GM18861 (cell line): Measurements from ENCODE around the gene SPINDOC.
"Not testable (repeated sequence)": the region's sequence is repeated elsewhere in the genome, so short reads cannot be mapped to it uniquely, and the experiment has no call there.

ENCODE experiments used
- ATAC-seq: cut with Tn5 transposase; IDR thresholded peaks from one replicate; pipeline ENCODE4 v1.9.1; 2021; ENCODE audit not compliant: unreplicated experiment

Gene SPINDOC

GRCh38 chr11:63850920-63851319 lies 37.7 kb downstream of the SPINDOC start:
- ATAC-seq, result no peak

- no peak for ATAC-seq
Measured at GRCh38 chr11:63851364-63851763, 38.1 kb downstream of the SPINDOC start.

- no peak for ATAC-seq
Measured at GRCh38 chr11:63853476-63853875, 40.2 kb downstream of the SPINDOC start.

- ATAC-seq, result no peak
Measured at GRCh38 chr11:63854696-63855095, 41.4 kb downstream of the SPINDOC start.

- ATAC-seq, result no peak
Measured at GRCh38 chr11:63855975-63856374, 42.7 kb downstream of the SPINDOC start.

GRCh38 chr11:63858628-63859550 lies 45.6 kb downstream of the SPINDOC start:
- ATAC-seq, result no peak

GRCh38 chr11:63862923-63863322 lies 49.7 kb downstream of the SPINDOC start:
- ATAC-seq, result no peak

- not testable (repeated sequence) for ATAC-seq
Measured at GRCh38 chr11:63863620-63864019, 50.4 kb downstream of the SPINDOC start.

GRCh38 chr11:63866211-63866610 lies 53.0 kb downstream of the SPINDOC start:
- peak; percentile 63 for ATAC-seq

- ATAC-seq, result no peak
Measured at GRCh38 chr11:63867511-63867910, 54.3 kb downstream of the SPINDOC start.

- no peak for ATAC-seq
Measured at GRCh38 chr11:63868399-63869064, 55.3 kb downstream of the SPINDOC start.

GRCh38 chr11:63869171-63869591 lies 55.9 kb downstream of the SPINDOC start:
- ATAC-seq, result no peak

- ATAC-seq, result no peak
Measured at GRCh38 chr11:63869683-63870082, 56.4 kb downstream of the SPINDOC start.

GRCh38 chr11:63870351-63871140 lies 57.3 kb downstream of the SPINDOC start:
- no peak for ATAC-seq

GRCh38 chr11:63871962-63872799 lies 58.9 kb downstream of the SPINDOC start:
- ATAC-seq, result peak; percentile 93

GRCh38 chr11:63872800-63873197 lies 59.5 kb downstream of the SPINDOC start:
- ATAC-seq, result no peak

- ATAC-seq, result no peak
Measured at GRCh38 chr11:63873311-63873710, 60.1 kb downstream of the SPINDOC start.

- ATAC-seq, result no peak
Measured at GRCh38 chr11:63874511-63874910, 61.3 kb downstream of the SPINDOC start.

- no peak for ATAC-seq
Measured at GRCh38 chr11:63875506-63876065, 62.3 kb downstream of the SPINDOC start.

- ATAC-seq, result no peak
Measured at GRCh38 chr11:63876616-63877015, 63.4 kb downstream of the SPINDOC start.
